ENCODE data around the gene TRIM59. TPM values are rescaled to one million over a fixed set of nuclear protein-coding genes. Genes with fewer than 3 reads are reported as not detected.

TRIM59 gene
- total RNA-seq, 4 donors from 2014 or later = 3.3 to 5.6 (median 3.8) TPM

- no peak for TF ChIP-seq POLR2A (IDR thresholded peaks at IDR 0.05)
- TF ChIP-seq CTCF (IDR thresholded peaks at IDR 0.05) = no peak
- intact Hi-C loops (cut with DNase I) = loop anchor here (5.0 to 10.0 kb wide), 2 partner anchors 250 to 378 kb away; no protein-coding TSS in a partner anchor
- WGBS, 2 donors = 44 to 85% methylated on average over 1 of the region's 1 CpG
Observed at GRCh38 chr3:160412477-160412876, 37.1 kb downstream of the TRIM59 start.

GRCh38 chr3:160409812-160410610 is 39.6 kb downstream of the TRIM59 start:
- TF ChIP-seq CTCF (IDR thresholded peaks at IDR 0.05) (no peak), POLR2A (IDR thresholded peaks at IDR 0.05) (no peak)
- no peak overlapping the region for H3K4me3 ChIP-seq (replicated peaks in 1 of 3)
- H3K4me1 ChIP-seq = no peaks in the 10 kb centered on the region
- no peaks in the 10 kb centered on the region for H3K36me3 ChIP-seq
- no peaks in the 10 kb centered on the region for H3K27me3 ChIP-seq
- H3K27ac ChIP-seq = no peak overlapping the region
- intact Hi-C loops (cut with DNase I) = loop anchor here (5.0 to 10.0 kb wide), 2 partner anchors 248 to 375 kb away; no protein-coding TSS in a partner anchor
- H3K9me3 ChIP-seq = no peaks in the 10 kb centered on the region
- 86 to 89% methylated on average over 10 of the region's 10 CpGs for WGBS, 2 donors
- no peak for DNase-seq

More at GRCh38 chr3:160412477-160412876, 37.1 kb downstream of the TRIM59 start:
- Histone ChIP-seq H3K27me3 (no peaks in the 10 kb centered on the region), H3K27ac (no peak overlapping the region), H3K9me3 (no peaks in the 10 kb centered on the region), H3K4me3 (replicated peaks in 1 of 3) (no peak overlapping the region), H3K4me1 (no peaks in the 10 kb centered on the region), H3K36me3 (peaks cover 0 to 4% of the 10 kb centered on the region in 2 donors)
- DNase-seq = no peak

DNA sequence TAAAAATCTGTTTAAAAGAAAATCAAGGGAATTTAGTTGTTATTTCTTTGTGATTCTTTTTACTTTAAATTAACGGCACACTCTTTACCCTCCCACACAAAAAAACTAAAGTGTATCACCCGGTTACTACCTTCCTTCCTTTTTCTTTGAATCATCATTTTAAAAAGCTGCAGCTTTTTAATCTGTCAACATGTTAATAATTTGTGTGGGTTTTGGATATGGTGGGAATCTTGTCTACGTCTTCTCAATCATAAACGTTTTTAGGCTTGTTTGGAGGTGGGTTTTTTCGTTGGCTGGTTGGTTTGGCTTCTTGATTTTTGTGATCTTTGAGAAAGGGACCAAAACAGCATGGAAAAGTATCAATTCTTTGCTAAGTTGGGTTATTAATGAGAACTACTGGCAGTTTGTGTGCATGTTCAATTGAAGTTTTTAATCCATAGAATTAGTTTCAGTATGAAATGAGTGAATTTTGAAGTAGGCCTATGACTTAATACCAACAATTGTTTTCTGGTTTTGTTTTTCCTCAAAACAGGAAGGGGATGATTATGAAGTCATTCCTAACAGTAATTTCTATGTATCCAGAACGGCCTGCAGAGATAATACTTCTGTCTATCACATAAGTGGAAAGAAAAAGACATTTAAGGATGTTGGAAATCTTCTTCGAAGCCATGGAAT is 45.7 kb downstream of the TRIM59 start:
- 66 to 77% methylated on average over 7 of the region's 7 CpGs for WGBS, 2 donors
- peaks cover 6 to 7% of the 10 kb centered on the region in 2 donors for H3K4me1 ChIP-seq
- TF ChIP-seq CTCF (IDR thresholded peaks at IDR 0.05) = no peak
- no peak for TF ChIP-seq POLR2A (IDR thresholded peaks at IDR 0.05)
- no peaks in the 10 kb centered on the region for H3K9me3 ChIP-seq
- H3K36me3 ChIP-seq = no peaks in the 10 kb centered on the region
- no peak overlapping the region for H3K4me3 ChIP-seq (replicated peaks in 1 of 3)
- intact Hi-C loops (cut with DNase I) = no loop called here
- no peak overlapping the region for H3K27ac ChIP-seq
- no peak for DNase-seq
- no peaks in the 10 kb centered on the region for H3K27me3 ChIP-seq

DNA sequence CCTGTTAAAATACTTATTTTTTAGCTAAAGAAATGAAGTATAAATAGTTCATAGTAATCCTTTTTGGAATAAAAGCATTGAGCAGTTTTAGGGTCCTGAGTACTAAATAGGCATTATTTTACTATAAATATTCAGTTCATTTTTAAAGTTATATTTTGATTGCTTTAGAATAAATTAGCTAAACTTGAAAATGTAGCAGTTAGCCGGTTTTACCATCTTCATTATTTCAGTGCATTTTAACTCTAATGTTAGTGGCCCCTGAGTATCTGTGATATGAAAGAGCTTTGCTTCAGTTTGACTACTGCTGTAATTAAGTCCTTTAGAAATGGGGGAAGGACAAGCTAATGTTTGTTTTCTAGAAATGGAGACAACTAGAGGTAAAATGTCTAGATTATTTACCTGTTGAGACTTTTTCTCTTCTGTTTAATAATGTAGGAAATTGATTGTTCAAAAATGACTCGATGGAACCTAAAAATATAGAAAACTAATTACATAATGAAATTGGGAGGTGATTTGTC is 46.5 kb downstream of the TRIM59 start:
- WGBS, 2 donors = 73 to 77% methylated on average over 2 of the region's 2 CpGs
- no peak for DNase-seq
- Histone ChIP-seq H3K4me1 (peaks cover 10 to 11% of the 10 kb centered on the region in 2 donors), H3K27ac (peak overlapping the region in 1 of 3 donors; percentile 17), H3K36me3 (no peaks in the 10 kb centered on the region), H3K4me3 (replicated peaks in 1 of 3) (no peak overlapping the region), H3K9me3 (no peaks in the 10 kb centered on the region), H3K27me3 (no peaks in the 10 kb centered on the region)
- intact Hi-C loops (cut with DNase I) = no loop called here
- TF ChIP-seq POLR2A (IDR thresholded peaks at IDR 0.05) (no peak), CTCF (IDR thresholded peaks at IDR 0.05) (no peak)

Data from thyroid gland (tissue), 4 donors.